GM18517 (cell line): ENCODE results near the gene ALG8.
"Not testable (repeated sequence)": the region's sequence is repeated elsewhere in the genome, so short reads cannot be mapped to it uniquely, and the experiment has no call there.

ENCODE experiments used
- ATAC-seq: cut with Tn5 transposase; IDR thresholded peaks from one replicate; pipeline ENCODE4 v1.9.1; 2021; ENCODE audit warnings: mild to moderate bottlenecking, moderate library complexity; ENCODE audit not compliant: unreplicated experiment

ALG8 gene

GRCh38 chr11:78076733-78077403 lies 62.6 kb downstream of the ALG8 start:
- no peak for ATAC-seq

- ATAC-seq = no peak
These were observed 64.7 kb downstream of the ALG8 start for GRCh38 chr11:78074756-78075155.

GRCh38 chr11:78072455-78072854 lies 67.0 kb downstream of the ALG8 start:
- no peak for ATAC-seq

GRCh38 chr11:78071717-78072116 lies 67.7 kb downstream of the ALG8 start:
- no peak for ATAC-seq

GRCh38 chr11:78070621-78071020 lies 68.8 kb downstream of the ALG8 start:
- no peak for ATAC-seq

- no peak for ATAC-seq
These were observed 70.0 kb downstream of the ALG8 start for GRCh38 chr11:78069465-78069864.

GRCh38 chr11:78067704-78068103 lies 71.7 kb downstream of the ALG8 start:
- no peak for ATAC-seq

GRCh38 chr11:78066471-78066870 lies 73.0 kb downstream of the ALG8 start:
- ATAC-seq = no peak

GRCh38 chr11:78065203-78065602 lies 74.2 kb downstream of the ALG8 start:
- ATAC-seq = no peak

- no peak for ATAC-seq
These were observed 75.8 kb downstream of the ALG8 start, which contains the start of gene THRSP for GRCh38 chr11:78063440-78064181. Gene THRSP, plus strand, starts transcription at chr11:78063861. Its CDS starts 21 bp downstream, at chr11:78063882.

GRCh38 chr11:78062671-78063070 lies 76.8 kb downstream of the ALG8 start:
- ATAC-seq = no peak

GRCh38 chr11:78061921-78062311 lies 77.5 kb downstream of the ALG8 start:
- no peak for ATAC-seq

GRCh38 chr11:78061088-78061920 lies 78.1 kb downstream of the ALG8 start:
- ATAC-seq = no peak

- ATAC-seq = no peak
These were observed 78.9 kb downstream of the ALG8 start for GRCh38 chr11:78060533-78060932.

- ATAC-seq = not testable (repeated sequence)
These were observed 79.6 kb downstream of the ALG8 start for GRCh38 chr11:78059749-78060328.

GRCh38 chr11:78057462-78058055 lies 81.9 kb downstream of the ALG8 start:
- ATAC-seq = no peak

- no peak for ATAC-seq
These were observed 83.3 kb downstream of the ALG8 start for GRCh38 chr11:78056093-78056492.

GRCh38 chr11:78054971-78055370 lies 84.5 kb downstream of the ALG8 start:
- ATAC-seq = no peak

- no peak for ATAC-seq
These were observed 88.2 kb downstream of the ALG8 start for GRCh38 chr11:78050964-78051831.
